IPS-NIHi7 (cell line): ENCODE measurements around the gene APOH.
"Not testable (repeated sequence)": the region's sequence is repeated elsewhere in the genome, so short reads cannot be mapped to it uniquely, and the experiment has no call there.

Experiments used
- DNase-seq: peaks from one replicate; pipeline ENCODE4 v3.0.0; 2012; ENCODE audit warnings: mixed read lengths; ENCODE audit errors: extremely low spot score

Gene APOH

GRCh38 chr17:66228887-66229782 is at the start of gene APOH:
APOH (minus strand) TSS chr17:66229415; CDS start chr17:66229379, 36 bp downstream.
- no peak for DNase-seq

GRCh38 chr17:66277191-66277590 is 48.0 kb upstream of the APOH start:
- no peak for DNase-seq

- DNase-seq: no peak
These were observed 47.2 kb upstream of the APOH start for GRCh38 chr17:66276328-66276937.

- no peak for DNase-seq
These were observed 46.4 kb upstream of the APOH start for GRCh38 chr17:66275651-66276050.

GRCh38 chr17:66273586-66273848 is 44.3 kb upstream of the APOH start:
- DNase-seq: no peak

GRCh38 chr17:66272811-66273585 is 43.8 kb upstream of the APOH start:
- DNase-seq: no peak

GRCh38 chr17:66271512-66271911 is 42.3 kb upstream of the APOH start:
- DNase-seq: no peak

GRCh38 chr17:66270106-66270505 is 40.9 kb upstream of the APOH start:
- no peak for DNase-seq

GRCh38 chr17:66268247-66268927 is 39.2 kb upstream of the APOH start:
- no peak for DNase-seq

- DNase-seq: no peak
These were observed 35.5 kb upstream of the APOH start for GRCh38 chr17:66264696-66265095.

- DNase-seq: no peak
These were observed 33.6 kb upstream of the APOH start for GRCh38 chr17:66262767-66263166.

- no peak for DNase-seq
These were observed 31.5 kb upstream of the APOH start for GRCh38 chr17:66260688-66261087.

- DNase-seq: no peak
These were observed 31.1 kb upstream of the APOH start for GRCh38 chr17:66260275-66260674.

- no peak for DNase-seq
These were observed 26.3 kb upstream of the APOH start for GRCh38 chr17:66255527-66255971.

- peak; percentile 65 for DNase-seq
These were observed 25.9 kb upstream of the APOH start for GRCh38 chr17:66255112-66255511.

- DNase-seq: not testable (repeated sequence)
These were observed 24.2 kb upstream of the APOH start for GRCh38 chr17:66253458-66253857.

- DNase-seq: no peak
These were observed 21.5 kb upstream of the APOH start for GRCh38 chr17:66250686-66251085.

GRCh38 chr17:66248285-66248684 is 19.1 kb upstream of the APOH start:
- DNase-seq: no peak

GRCh38 chr17:66241839-66242238 is 12.6 kb upstream of the APOH start:
- DNase-seq: no peak

GRCh38 chr17:66240630-66241029 is 11.4 kb upstream of the APOH start:
- DNase-seq: no peak

GRCh38 chr17:66240013-66240412 is 10.8 kb upstream of the APOH start:
- no peak for DNase-seq

- no peak for DNase-seq
These were observed 6.3 kb upstream of the APOH start for GRCh38 chr17:66235377-66235994.
